ENCODE results near the gene UNC13A.

UNC13A gene

DNA sequence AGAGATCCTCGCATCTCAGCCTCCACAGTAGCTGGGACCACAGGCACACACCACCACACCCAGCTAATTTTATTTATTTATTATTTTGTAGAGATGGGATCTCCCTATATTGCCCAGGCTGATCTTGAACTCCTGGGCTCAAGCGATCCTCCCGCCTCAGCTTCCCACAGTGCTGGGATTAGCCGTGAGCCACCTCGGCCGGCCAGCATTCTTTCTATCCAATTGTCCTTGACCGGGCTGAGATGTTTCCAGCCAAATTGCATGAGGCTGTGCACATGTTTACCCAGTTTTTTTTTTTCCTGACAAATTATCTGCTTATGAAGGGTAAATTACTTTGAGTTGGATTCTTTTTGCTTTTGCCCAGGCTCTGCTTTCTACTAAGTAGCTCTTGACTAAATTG lies 28.2 kb downstream of the UNC13A start:
- no peak for DNase-seq

DNA sequence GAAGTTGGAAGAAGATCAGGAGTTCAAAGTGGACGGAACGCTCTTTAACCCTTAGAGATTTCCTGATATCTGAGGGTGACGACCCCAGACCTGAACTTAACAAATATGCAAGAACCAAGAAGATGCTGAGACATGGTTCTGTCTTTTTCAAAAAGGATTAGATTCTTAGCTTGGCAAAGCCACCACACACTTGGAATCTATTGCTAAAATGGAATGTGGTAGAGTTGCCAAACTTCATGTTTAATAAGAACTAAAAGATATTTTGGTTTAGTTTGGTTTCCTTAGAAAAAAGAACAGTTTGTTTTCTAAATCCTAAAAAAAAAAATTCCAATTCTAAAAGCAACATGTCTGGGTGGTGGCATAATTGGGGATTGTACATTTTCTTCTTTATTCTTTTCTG lies 29.5 kb downstream of the UNC13A start:
- no peak for DNase-seq

DNA sequence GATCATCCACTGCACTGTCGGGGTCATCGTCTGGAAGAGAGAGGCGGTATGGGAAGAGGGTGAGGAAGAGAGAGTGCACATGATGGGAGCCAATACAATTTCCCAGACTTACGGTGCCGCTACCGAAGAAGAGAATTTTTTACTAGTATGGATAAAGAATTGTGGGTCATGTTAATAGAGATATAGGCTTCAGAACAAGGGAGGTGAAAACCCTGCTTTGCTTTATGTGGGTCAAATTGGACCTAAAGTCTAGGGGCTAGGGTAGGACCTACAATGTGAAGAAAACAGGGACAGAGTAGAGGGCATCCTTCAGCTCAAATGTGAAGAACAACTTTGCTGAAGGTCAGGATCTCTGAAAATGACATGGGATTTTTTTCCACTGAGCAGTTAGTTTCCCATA lies 29.9 kb downstream of the UNC13A start:
- no peak for DNase-seq

DNA sequence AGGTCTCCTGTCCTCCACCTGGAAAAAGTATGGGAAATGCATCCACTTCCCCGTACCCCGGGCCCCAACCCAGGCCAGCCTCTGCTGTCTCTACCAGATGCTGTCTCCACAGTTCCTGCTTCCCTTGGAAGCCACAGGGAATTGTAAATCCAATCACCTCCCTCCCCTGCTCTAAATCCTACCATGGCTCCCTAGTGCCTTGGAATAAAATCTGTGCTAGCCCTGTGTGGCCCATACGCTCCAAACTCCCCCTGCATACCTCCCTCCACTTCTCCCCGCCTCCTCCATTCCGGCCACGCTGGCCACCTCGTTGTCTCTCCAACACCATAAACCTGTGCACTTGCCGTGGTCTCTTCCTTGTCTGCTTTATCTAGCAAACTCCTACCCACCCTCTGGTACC lies 31.2 kb downstream of the UNC13A start:
- DNase-seq: no peak

DNA sequence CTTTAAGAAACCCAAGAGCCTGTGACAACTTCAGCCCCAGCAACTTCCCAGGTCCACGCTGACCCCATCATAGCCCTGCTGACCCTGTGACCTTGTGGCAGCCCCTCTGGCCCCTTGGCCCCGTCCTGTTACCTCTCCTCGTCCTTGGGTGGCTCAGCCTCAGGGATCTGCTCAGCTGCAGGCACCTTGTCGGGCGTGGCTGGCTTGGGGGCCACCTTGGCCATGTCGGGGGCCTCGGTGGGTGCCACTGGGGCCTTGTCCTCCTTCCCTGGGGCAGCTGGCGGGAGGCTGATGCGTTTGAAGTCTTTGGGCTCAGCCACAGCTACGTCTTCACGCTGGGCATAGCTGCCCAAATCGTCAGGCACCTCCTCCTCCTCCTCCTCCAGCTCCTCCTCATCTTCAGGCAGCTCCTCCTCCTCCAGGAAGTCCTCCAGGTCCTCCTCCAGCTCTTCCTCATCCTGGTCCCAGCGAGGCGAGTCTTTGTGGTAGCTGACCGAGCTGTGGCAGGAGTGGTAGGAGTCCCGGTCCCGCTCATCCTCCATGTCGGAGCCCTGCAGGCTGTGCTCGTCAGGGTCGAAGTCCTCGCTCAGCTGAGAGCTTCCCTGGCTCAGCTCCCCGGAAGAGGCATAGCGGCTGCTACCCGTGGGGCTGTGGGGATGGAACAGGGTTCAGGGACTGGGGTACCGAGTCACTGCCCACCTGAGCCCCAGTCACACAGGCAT lies 32.2 kb downstream of the UNC13A start:
- DNase-seq: no peak

DNA sequence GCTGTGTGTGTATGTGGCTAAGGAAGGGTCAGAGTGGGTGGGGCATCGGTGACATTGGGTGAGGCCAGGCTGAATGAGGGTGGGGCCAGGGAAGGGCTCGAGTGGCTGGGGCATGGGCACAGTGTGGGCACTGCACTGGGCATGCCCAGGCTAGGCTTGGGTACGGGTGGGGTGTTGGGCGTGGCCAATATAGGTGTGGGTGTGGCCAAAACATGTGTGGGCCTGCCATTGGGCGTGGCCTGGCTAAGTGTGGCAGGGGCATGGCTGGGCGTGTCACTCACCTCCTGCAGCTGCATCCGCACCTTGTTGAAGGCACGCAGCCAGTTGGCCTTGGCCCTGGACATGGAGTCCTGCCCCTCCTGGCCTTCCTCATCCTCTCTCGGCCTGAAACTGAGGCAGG lies 33.2 kb downstream of the UNC13A start:
- DNase-seq: no peak

DNA sequence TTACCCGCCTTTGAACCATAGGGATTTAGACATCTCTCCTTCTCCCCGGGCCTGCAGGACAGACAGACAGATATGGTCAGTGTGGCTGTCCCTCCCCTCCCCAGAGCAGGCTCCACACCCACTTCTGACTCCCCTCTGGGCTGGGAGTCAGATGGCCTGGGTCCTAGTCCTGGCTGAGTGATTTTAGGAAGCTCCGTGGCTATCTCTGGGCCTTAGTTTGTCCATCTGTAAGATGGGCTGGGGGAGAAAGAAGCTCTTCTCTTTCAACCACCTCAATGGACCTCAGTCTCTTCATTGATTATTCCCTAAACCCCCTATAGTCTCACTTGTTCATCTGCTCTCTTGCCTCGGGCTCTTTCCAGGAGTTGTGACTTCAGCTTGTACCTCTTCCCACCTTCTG lies 35.5 kb downstream of the UNC13A start:
- DNase-seq: no peak

DNA sequence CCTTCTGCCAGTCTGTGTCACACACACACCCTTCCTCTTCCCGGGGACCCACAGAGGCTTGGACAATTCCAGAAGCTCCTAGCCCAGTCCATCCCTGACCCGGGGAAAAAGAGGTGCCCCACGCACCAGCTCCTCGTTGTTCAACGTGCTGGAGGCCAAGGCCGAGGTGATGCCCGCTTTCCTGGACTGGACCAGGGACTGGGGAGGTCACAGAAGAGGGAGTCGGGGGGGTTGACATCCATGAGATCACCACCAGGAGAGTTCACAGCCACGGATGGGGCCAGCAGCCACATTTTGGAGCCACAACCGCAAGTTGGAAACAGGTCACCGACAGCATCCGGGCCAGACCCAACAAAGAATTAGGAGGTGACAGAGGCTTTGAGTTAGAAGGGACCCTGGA lies 39.4 kb downstream of the UNC13A start:
- DNase-seq: no peak

DNA sequence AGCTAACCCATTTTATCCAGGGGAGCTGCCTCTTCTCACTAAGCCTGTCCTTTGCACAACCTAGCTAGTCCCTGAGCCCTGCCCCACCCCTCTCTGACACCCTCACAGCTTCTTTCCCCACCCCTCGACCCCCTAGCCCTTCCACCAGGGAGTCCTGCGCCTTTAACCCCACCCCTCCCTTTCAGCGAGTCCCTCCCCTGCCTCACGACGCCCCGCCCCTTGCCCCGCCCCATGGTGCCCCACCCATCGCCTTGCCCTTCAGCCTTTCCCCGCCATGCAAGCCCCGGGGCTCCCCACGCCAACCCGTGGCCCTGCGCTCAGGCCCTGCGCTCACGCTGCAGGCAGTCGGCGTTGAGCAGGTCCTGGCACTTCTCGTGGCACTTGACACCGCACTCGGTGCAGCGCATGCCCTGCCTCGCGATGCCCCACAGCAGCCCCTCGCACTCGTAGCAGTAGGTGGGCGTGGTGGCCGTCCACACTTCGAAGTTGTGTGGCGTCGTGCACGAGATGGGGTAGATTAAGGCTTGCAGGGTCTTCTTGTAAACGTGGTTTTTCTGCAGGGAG lies 40.0 kb downstream of the UNC13A start:
- DNase-seq: no peak

DNA sequence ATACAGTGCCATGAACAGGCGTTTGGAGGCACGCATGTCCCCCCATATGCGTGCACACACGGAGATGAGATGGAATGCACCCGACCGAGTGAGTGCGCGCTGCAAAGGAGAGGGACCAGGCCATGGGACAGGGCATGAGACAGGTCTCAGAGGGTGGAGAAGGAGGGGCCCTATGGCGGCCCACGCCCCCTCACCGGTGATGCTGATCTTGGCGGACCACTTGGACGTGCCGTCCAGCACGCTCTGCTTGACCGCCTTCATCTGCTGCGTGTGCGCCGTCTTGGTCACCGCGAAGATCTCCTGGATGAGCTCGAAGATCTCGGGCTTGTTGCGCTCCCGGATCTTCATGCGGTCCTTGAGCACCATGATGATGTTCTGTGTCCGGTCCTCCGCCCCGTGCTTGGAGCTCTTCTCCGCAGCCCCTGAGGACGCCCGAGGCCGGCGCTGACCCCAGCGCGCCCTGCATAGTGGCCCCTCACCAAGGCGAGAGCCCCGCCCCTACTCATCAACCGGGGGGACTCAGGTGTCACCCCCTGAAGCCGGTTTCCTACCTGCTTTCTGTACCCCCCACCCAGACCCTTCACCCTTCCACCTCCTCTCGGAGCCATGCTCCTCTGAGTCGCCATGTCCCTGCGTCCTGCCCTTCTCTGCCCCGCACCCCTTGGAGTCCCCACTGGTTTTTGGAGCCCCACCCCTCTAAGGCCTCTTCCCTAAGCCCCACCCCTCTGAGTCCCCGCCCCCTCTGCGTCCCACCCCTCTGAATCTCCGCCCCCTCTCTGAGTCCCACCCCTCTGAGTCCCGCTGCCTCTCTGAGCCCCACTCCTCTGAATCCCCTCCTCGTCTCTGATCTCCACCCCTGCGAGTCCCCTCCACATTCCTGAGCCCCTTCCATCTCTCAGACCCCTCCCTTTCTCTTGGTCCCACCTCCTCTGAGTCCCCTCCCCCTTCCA lies 40.8 kb downstream of the UNC13A start:
- DNase-seq: no peak

DNA sequence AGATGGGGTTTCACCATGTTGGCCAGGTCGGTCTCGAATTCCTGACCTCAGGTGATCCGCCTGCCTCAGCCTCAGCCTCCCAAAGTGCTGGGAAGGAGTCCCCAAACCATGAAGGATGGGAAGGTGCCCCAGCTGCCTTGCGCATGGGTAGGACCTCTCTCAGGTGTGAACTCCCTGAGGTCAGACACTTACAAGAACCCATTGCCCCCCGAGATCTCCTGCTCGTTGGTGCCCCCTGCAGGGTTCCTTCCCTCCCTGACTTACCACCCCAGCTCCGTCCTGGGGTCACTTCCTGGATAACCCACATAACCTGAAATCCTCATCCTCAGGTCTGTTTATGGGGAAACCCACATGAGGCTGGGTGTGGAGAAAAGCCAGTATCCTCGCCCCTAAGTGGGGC lies 41.7 kb downstream of the UNC13A start:
- no peak for DNase-seq

DNA sequence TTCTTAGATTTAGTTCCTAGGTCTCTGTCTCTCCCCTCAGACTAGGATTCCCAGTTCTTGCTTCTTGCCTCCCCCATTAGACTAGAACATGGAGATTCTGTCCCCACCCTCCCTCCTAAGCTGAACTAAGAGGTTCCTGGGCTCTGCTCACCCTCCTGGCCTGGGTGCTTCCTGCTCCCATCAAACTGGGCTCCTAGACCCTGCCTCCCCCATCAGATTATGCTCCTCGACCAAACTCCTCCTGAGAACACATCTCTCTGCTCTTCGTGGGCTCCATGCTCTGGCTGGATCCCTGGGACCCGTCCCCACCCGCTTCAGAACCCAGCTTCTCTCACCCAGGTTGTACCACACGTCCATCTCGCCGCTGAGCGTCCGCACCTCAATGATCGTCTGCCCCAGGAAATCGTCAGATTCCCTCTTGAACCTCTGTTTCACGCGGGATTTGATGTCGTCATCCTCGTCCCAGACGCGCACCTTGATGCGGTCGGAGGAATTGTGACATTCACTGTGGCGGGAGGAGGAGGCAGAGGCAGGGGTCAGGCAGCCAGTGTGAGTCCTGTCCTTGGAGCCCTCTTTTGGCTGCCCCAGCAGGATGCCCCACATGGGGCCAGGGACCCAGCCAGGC lies 42.7 kb downstream of the UNC13A start:
- DNase-seq: no peak

DNA sequence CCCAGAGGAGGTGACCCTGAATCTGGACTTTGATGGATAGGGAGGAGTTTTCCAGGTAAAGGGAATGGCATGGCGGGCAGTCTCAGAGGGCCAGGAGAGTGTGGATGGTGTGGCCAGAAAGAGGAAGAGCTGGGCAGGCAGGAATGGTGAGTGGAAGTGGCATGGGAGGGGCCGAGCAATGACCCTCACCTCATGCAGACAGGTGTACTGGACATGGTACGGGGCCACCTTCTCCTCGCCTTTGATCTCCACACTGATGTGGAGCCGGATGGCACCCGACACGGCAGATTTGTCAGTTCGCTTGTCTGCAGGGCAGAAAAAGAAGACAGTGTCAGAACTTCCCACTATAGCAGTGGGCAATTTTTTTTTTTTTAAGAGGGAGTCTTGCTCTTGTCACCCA lies 45.5 kb downstream of the UNC13A start:
- DNase-seq: no peak

DNA sequence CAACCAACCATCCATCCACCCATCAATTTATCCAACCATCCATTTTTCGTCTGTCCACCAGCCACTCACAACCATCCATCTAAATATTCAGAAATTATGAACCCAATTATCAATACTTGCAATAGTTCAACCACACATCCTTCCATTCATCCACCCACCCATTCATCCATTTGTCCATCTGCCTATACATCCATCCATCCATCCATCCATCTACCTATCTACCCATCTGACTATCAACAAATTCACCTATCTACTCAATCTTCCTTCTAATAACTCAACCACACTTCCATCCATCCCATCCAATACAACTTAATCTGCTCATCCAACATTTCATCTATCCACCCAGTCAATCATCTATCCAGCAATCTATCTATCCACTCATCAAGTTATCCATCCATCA lies 46.3 kb downstream of the UNC13A start:
- no peak for DNase-seq

DNA sequence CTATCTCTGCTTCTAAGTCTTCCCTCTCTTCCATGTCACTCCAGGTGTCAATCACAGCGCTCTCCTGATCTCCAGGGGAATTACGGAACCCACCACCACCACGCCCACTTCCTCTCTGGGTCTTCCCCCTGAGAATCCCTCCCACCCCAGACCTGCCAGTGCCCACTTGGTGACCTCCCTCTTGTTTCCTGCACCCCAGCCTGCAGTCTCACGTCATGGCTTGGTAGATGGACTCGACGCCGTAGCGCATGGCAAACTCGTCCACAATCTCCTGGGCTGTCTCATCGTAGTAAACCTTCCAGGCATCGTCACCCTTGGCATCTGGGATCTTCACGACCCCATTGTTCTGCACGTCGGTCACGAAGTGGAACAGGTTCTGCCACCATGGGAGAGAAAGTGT lies 47.0 kb downstream of the UNC13A start:
- DNase-seq: no peak

DNA sequence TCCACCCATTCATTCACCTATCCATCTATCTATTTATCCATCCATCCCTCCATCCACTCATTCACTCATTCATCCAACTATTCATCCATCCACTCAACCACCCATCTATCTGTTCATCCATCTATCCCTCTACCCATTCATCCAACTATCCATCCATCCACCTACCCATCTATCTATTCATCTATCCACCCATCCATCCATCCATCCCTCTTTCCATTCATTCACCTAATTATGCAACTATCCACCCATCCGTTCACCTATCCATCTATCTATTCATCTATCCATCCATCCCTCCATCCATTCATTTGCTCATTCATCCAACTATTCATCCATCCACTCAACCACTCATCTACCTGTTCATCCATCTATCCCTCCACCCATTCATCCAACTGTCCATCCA lies 54.5 kb downstream of the UNC13A start:
- DNase-seq: no peak

DNA sequence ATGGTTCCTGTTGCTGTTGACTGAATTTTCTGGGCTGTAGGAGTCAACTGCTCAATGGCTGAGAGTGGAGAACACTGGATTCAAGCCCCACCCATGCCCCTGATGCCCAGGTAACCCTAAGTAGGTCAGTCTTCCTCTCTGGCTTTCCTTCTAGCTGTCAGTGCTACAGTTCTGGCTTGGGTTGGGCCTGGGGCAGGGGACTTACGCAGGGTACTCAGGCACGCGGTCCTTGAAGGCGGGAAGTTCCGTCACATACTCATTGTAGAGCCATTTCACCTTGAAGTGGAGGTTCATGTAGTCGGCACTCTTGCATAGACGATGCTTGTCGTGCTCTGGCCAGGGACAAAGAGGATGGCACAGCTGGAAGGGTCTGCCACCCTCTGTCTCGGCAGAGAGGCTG lies 55.6 kb downstream of the UNC13A start:
- no peak for DNase-seq

DNA sequence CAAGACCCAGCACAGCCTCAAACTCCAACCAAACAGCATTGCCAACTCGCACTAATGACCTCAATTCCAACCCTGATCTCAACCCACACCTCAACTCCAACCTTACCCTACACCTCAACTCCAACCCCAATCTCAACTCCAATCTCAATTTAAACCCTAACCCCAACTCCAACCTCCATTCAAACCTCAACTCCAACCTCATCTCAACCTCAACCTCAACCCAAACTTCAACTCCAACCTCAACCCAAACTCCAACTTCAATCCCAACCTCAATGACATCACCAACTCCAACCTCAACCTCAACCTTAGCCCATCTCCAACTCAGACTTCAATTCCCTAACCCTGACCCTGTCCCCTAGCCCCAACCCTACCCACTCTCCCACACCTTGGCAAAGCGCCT lies 58.4 kb downstream of the UNC13A start:
- DNase-seq: no peak

DNA sequence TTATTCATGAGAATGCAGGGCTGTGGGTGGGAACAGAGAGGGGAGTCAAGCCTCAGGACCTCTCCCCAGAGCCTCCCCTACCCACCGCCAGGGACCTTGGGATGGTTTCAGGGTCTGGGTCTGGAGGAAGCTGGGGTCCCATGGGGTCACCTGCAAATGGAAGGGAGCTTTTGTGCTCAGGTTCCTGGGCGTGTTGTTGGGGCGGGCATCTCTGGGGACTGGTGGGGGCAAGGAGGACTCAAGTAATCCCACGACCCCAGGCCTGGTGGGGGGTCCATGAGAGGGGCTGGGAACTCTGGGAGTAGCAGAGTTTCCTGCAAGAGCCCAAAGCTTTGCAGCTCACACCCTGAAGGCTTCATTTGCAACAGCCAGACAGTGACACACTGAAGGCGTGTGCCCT lies 60.2 kb downstream of the UNC13A start:
- DNase-seq: no peak

DNA sequence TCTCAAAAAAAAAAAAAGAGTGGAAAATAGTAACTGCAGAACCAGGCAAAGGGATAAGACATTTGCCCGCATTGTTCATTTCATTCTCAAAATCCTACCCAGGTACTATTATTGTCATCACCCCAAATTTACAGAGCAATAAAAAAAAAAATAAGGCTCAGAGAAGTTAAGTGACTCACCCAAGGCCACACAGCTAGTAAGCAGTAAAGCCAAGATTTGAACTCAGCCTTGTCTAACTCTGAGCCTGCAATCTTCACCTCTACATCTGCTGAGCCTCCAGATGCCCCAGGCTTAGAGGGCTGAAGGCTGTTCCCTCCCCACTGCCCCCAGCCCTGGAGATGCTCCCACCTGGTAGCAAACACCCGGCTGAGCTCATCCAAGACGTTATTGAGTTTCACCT lies 61.0 kb downstream of the UNC13A start:
- no peak for DNase-seq

DNA sequence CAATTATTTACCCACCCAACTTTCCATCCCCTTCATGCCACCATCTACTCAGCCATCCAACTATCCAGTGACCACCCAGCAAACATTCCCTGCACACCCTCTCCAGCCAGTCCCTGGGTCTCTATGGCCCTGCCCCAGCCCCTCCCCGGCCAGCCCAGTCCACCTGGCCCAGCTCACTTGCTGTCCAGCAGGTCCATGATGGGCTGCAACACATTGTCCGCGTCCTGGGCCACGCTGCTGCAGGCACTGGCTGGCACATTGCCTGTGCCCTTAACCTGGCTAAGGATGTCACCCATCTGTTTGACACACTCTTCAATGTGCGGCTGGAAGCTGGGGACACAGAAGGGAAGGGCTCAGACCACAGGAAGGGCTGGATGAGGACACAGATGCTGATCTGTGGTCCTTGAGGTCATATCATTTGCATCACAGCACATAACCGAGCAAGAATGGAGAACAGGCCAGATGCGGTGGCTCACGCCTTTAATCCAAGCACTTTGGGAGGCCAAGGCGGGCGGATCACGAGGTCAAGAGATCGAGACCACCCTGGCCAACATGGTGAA lies 61.6 kb downstream of the UNC13A start:
- no peak for DNase-seq

DNA sequence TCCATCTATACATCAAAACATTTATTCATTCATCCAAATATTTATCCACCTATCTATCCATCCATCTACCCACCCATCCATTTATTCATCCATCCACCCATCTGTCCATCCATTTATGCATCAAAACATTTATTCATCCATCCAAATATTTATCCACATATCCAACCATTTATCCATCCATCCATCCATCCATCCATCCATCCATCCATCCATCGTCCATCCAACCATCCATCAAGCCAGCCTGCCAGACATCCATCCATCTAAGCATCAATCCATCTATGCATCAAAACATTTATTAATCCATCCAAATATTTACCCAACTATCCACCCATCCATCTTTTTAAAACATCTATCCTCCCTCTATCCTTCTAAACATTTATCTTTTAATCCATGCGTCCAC lies 62.2 kb downstream of the UNC13A start:
- DNase-seq: no peak

DNA sequence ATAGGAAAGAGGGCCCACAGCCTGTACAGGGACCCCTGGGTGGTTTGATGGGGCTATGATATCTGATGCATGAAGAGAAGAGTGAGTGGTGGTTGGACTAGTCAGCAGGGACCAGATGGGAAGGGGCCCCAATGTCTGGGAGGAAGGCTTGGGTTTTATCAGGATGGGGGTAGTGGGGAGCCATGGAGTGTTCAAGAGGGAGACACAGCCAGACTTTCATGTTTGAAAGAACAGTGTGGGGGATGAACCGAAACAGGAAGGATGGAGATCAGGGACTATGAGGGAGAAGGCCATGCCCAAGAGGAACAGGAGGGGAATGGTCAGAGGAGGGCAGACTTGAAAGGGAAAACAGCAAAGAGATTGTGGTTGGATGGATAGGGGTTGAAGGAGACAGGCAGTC lies 63.1 kb downstream of the UNC13A start:
- DNase-seq: no peak
